GM19099 (cell line): ENCODE results near the gene ATF5.
"Not testable (repeated sequence)": the region's sequence is repeated elsewhere in the genome, so short reads cannot be mapped to it uniquely, and the experiment has no call there.

Experiments
- POLR2A ChIP-seq: IDR thresholded peaks from 3 replicates; pipeline ENCODE4 v1.6.1; 2011; ENCODE audit warnings: low read depth; ENCODE audit not compliant: insufficient read length; ENCODE audit errors: extremely low read depth

Gene ATF5

DNA sequence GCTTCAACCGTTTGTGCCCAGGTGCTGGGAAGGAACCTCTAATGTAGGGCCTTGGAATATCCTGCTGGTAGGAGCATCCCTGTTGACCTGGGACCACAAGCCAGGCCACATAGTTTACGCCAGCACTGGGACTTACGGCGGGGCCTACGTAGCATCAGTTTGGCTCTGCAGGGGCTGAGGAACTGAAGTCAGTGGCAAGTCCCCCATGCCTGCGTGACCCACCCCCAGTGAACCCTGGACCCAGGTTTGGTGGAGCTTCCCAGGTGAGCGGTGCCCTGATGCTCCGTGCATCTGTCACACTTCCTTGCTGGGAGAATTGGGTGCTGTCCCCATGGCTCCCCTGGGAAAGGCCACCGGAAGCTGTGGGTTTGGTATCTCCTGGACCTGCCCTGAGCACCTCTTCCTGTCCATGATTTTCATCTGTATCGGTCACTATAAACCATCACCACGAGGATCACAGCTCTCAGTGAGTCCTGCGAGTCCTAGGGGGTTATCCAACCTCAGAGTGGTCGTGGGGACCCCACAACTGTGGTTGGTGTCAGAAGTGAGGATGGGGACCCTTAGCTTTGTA is 22.0 kb downstream of the ATF5 start:
- TF ChIP-seq POLR2A = no peak

DNA sequence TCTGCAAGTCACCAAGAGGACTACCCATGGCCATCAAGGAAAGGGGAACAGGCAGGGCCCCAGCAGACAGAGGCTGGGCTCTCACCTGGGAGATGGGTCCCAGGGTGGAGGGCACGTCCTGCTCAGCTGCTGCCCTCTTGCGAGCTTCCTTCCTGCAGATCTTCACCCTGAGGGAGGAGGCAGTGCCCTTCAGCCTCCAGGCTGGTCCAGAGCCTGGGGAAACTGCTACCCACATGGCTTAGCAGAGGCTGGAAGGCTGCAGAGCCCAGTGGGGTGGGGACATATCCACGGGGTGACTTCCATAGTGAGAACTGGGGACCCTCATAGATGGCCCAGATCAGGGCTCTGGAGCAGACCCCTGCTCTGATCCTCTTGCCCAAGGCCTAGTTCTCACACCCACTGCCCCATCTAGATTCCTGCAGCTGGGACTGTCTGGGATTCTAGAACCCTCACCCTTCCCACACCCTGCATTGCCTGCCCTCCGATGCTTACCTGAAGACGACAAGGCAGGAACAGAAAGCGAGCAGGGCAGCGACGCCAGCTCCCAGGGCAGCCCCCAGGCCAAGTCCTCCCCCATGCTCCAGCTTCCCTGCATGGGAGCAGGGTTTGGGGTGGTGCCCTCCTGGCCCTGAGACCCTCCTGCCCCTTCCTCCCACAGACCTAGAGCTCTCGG is 22.9 kb downstream of the ATF5 start:
- TF ChIP-seq POLR2A = no peak

DNA sequence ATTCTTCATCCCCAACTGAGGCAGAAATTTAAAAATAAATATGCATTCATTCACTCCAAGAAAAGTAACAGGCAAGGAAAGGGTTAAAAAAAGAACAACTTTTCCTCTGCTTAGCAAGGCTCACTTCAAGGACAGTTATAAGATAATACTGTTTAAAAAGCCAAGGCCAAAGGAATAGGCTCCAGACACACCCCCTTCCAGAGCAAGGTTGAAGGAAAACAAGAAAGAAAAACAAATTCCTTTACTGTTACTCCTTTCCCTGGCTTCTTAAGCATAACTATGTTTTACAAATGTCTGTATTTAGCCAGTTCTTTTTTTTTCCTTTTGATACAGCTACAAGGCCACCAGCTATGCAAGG is 23.5 kb downstream of the ATF5 start:
- TF ChIP-seq POLR2A = no peak

DNA sequence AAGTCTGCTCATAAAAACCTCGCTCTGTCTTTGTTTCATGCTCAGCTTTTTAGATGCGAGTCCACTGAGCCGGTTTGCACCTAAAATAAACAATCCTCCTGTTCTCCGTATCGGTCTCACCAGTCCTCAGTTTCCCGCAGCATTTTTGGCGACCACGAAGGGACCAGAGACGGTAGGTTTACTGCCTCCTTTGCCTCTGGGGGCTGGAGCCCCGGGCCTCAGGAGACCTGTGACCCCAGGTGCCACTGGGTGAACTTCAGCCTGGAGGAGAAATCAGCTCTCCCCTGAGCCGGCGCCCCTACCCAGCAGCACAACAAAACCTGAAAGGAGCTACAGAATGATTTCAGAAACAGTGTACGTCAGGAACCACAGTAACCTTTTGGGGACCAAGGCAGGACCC is 23.9 kb downstream of the ATF5 start:
- TF ChIP-seq POLR2A = no peak

DNA sequence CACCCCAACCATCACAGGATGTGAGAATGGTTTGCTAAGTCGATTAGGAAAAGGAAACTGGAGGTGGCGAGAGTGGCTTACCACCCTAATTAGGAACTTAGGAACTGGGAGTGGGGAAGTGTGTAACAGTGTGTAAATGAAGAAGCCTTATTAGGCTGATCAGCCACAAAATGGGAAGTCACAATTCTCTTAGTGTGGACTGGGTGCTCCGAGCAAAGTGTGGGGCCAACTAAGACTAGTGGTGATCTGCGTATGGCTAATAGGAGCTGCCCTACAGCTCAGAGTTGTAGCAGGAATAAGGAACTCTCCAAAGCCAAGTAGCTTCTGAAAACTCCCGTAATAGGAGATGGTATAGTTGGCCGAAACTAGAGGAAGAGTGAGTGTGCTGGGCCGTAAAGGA is 24.4 kb downstream of the ATF5 start:
- TF ChIP-seq POLR2A = no peak

DNA sequence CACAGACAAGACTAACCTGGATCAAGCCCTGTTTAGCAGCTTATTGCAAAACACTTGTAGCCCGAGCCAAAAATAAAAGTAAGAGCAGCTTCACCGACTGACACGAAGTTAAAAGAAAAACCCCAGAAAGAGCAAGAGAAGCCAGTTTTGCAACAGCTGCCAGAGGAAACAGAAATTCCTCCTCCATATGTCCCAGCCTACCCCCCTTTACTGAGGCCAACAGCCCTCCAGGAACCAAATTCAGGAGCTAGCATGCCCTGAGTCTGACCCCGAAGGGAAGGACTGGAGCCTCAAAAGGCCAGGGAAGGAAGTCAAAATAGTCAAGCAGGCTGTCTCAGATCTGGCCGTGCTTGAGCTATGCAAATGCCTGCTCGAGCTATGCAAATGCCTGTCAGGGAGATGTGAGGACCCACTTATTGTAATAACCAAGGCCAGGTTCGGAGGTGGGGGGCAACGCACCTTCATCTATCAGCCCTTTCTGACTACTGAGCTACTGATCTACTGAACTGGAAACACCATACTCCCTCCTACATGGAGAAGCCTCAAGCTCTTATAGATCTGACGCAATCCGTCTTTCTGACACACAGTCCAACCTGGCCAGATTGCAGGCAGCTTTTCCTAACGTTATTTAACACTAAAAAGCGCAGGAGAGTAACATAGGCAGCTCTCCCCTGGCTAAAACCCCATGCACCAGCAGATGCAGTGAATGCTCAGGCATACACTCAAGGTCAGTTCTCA is 25.3 kb downstream of the ATF5 start:
- no peak for TF ChIP-seq POLR2A

DNA sequence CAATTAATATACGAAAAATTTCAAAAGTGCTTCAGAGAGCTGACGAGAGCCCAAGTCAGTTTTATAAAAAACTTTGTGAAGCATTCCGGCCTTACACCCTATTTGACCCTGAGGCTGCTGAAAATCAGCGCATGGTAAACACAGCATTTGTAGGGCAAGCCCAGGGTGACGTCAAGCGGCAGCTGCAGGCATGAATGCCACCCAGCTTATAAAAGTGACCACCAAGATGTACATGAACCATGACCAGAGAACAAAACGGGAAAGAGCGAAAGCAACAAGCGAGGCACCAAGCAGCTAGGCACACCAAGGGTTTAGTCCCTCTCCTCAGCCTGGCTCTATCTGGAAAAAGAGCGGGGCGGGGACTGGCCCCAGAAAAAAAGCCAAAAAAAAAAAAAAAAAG is 25.9 kb downstream of the ATF5 start:
- no peak for TF ChIP-seq POLR2A

DNA sequence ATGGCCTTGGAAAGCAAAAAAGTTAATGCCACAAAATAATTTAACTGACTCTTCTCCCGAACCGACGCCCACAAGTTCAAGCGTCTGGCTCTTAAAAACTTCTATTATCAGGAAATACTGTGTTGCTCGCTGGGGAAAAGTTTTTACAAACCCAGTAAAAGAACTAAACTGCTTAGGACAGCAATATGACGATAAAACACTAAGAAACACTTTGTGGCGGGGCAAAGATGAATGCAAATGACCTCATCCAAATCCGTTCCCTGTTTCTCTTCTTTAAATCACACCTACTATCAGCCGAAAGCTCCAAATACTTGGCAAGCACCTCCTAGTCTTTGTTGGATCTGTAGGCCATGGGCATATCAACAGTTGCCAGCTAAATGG is 27.1 kb downstream of the ATF5 start:
- no peak for TF ChIP-seq POLR2A

DNA sequence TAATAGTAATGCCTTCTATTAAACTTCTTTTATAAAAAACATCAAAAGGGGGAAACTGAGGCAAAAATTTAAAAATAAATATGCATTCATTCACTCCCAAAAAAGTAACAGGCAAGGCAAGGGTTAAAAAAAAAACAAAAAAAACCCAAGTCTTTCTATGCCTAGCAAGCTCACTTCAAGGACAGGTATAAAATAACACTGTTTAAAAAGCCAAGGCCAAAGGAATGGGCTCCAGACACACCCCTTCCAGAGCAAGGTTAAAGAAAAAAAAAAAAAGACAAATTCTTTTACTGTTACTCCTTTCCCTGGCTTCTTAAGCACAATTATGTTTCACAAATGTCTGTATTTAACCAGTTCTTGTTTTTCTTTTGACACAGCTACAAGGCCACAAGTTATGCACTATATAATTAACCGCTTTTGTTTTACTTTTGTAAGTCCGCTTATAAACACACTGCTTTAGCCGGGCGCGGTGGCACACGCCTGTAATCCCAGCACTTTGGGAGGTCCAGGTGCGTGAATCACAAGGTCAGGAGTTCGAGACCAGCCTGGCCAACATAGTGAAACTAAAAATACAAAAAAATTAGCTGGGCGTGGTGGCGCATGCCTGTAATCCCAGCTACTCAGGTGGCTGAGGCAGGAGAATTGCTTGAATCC is 28.4 kb downstream of the ATF5 start:
- no peak for TF ChIP-seq POLR2A

DNA sequence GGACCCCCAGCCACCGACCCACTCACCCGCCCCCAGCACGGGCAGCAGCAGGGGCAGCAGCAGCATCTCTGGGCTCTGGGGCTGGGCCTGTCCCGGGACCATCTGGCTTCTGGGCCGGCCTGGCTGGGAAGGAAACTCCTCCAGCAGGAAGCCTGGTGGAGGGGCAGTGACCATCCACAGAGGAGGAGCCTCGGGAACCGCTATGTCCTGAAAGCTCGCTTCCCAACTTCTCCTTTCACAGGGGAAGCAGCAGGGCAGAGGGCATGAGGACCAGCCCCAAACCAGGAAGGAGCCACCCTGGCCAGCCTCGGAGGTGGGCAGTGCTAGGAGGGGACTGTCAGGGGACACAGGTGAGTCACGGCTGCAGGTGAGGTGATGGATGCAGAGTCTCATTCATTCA is 32.0 kb downstream of the ATF5 start, which contains the start of gene SIGLEC11:
Gene SIGLEC11 (minus strand): TSS at position 193 of the 400 bp plus-strand sequence. CDS start 91 bp downstream, at position 102.
- TF ChIP-seq POLR2A = not testable (repeated sequence)

DNA sequence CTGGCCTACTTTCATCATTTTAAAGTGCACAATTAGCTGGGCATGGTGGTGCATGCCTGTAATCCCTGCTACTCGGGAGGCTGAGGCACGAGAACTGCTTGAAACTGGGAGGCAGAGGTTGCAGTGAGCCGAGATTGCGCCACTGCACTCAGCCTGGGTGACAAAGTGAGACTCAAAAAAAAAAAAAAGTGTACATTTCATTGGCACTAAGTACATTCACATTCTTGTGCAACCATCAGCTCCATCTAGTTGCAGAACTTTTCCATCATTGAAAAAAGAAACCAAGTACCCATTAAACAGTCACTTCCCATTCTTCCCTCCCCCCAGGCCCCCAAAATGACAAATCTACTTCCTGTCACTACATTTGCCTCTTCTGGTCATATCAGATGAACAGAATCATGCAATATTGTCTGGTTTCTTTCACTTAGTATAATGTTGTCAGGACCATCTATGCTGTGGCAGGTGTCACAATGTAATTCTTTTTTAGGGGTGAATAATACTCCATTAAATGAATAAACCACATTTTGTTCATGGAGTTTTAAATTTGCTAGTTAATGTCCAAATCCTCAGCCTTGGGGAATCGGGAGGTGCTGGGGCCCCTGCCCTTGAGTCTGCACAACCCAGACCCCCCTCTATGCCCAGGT is 39.4 kb downstream of the ATF5 start:
- TF ChIP-seq POLR2A = no peak

DNA sequence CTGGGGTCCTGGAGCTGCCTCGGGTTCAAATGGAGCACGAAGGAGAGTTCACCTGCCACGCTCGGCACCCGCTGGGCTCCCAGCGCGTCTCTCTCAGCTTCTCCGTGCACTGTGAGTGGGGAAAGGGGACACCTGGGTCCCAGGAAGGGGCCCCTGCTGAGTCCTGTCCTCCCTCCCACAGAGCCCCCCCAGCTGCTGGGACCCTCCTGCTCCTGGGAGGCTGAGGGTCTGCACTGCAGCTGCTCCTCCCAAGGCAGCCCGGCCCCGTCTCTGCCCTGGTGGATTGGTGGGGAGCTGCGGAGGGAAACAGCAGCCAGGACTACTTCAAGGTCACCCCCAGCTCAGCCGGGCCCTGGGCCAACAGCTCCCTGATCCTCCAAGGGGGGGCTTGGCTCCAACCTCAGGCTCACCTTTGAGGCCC is 43.0 kb downstream of the ATF5 start:
- TF ChIP-seq POLR2A = no peak

DNA sequence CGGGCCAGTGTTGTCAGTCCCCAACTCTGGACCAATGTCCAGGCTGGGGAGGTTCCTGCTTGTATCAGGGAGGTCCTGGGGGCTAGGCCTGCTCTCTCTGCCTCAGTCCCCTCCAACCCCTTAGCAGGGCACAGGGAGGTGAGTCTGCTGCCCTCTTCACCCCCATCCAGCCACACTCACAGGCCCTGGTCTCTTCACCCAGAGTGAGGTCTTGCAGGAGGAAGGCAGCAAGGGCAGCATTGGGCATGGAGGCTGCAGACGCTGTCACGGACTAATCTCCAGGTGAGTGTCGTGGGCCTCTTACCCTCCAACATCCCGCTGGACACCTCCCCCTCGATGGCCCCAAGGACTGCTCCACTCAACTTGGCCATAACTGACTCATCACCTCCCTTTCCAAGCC is 43.8 kb downstream of the ATF5 start:
- no peak for TF ChIP-seq POLR2A

DNA sequence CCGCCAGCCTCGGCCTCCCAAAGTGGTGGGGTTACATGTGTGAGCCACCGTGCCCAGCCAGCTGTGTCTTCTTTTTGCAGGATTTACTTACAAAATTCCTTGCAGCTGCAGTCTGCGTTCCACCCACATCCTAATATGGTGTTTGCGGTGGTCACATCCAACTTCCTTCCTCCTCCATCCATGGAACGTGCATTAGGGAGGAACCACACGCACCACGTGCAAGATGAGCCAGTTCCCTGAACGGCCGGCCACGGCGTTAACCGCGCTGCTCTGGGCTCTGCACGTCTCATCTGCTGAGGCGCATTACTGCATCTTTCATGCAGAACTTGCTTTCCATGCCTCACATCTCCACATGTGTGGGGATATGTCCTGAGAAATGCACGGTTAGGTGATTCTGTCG is 45.0 kb downstream of the ATF5 start:
- TF ChIP-seq POLR2A = no peak

DNA sequence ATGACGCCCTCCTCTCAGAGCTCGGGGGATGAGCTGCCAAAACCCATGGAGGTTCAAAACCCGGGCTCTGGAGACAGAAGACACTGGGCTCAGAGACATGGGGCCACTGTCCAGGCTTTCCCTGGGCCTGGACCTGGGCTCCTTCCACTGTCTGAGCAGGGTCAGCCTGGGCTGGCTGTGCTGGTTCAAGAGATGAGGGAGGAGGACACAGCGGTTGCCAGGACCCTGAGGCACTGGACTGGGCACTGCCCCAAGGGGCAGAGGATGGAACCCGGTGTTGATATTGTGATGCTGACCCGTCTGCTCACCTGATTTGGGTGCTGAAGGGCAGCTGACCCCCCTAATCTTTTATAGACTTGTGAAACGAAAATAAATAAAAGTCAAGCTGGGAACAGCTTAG is 46.0 kb downstream of the ATF5 start:
- no peak for TF ChIP-seq POLR2A
